ENCODE data around the gene UMAD1. TPM values are rescaled to one million over a fixed set of nuclear protein-coding genes. Genes with fewer than 3 reads are reported as not detected.

The UMAD1 gene
- total RNA-seq, 1 donor = 24.9 TPM

GRCh38 chr7:7764520-7765396 is 124.2 kb downstream of the UMAD1 start:
- TF ChIP-seq, protein P1, sequence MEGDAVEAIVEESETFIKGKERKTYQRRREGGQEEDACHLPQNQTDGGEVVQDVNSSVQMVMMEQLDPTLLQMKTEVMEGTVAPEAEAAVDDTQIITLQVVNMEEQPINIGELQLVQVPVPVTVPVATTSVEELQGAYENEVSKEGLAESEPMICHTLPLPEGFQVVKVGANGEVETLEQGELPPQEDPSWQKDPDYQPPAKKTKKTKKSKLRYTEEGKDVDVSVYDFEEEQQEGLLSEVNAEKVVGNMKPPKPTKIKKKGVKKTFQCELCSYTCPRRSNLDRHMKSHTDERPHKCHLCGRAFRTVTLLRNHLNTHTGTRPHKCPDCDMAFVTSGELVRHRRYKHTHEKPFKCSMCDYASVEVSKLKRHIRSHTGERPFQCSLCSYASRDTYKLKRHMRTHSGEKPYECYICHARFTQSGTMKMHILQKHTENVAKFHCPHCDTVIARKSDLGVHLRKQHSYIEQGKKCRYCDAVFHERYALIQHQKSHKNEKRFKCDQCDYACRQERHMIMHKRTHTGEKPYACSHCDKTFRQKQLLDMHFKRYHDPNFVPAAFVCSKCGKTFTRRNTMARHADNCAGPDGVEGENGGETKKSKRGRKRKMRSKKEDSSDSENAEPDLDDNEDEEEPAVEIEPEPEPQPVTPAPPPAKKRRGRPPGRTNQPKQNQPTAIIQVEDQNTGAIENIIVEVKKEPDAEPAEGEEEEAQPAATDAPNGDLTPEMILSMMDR (IDR thresholded peaks at IDR 0.05; ENCODE audit: insufficient read depth, low read length) = no peak

GRCh38 chr7:7765422-7765821 is 124.9 kb downstream of the UMAD1 start:
- no peak overlapping the region for H3K4me3 ChIP-seq (ENCODE audit: low read depth, low read length)
- DNase-seq (ENCODE audit: low read depth) = no peak
- TF ChIP-seq, protein P1 (IDR thresholded peaks at IDR 0.05; ENCODE audit: insufficient read depth, low read length) = no peak

More at GRCh38 chr7:7764520-7765396, 124.2 kb downstream of the UMAD1 start:
- no peak for DNase-seq (ENCODE audit: low read depth)
- no peak overlapping the region for H3K4me3 ChIP-seq (ENCODE audit: low read depth, low read length)

DNA sequence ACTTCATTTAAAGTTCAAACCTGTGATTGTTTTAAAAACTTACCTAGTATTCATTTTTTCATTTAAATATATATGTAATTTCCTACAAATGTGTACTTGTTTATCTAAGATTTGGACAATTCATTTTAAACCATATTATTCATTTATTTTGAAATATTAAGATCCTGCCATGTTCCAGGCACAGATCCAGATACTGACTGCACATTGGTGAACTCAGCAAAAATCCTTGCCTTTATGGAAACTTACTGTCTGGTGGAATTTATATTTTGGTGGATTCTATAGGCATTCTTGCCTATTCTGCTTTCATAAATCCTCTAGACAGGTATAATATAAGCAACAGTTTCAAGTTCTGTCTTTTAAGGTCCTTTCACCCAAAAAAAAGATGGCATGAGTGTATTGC is 126.1 kb downstream of the UMAD1 start:
- DNase-seq (ENCODE audit: low read depth) = peak; percentile 32
- TF ChIP-seq, protein P1 (IDR thresholded peaks at IDR 0.05; ENCODE audit: insufficient read depth, low read length) = no peak
- no peak overlapping the region for H3K4me3 ChIP-seq (ENCODE audit: low read depth, low read length)

DNA sequence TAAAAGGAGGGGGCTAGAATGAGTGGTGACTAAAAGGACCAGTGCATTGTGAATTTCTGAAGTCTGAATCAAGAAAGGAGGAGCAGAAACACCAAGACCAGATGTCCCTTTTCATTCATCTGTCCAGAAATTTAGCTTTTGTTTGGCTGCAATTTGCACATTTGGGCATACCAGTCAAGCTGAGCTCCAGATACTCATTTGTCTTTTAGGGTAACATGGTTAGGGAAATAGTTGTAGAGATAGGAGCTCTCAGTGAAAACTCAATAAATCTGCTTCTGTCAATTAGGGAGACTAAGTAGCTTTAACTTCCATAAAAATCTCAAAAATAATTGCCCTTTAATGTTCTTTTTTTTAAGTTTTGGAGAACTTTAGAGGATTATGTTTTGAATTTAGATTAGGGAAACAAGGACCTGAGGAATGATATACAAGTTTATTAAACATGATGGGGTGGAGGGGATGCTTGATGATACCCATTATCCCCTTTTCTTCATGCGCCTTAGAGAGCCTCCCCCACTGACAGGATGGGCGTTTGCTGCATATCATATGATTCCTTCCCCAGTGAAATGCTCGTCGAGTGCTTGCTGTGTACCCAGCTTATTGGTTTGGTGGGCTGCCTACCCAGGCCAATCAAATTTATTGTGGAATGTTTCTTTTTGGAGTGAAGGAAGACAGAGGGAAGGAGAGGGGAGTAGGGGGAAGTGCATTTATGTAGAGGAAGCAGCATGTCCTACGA is 128.6 kb downstream of the UMAD1 start:
- peak; percentile 33 for DNase-seq (ENCODE audit: low read depth)
- no peak overlapping the region for H3K4me3 ChIP-seq (ENCODE audit: low read depth, low read length)
- TF ChIP-seq, protein P1 (IDR thresholded peaks at IDR 0.05; ENCODE audit: insufficient read depth, low read length) = no peak

DNA sequence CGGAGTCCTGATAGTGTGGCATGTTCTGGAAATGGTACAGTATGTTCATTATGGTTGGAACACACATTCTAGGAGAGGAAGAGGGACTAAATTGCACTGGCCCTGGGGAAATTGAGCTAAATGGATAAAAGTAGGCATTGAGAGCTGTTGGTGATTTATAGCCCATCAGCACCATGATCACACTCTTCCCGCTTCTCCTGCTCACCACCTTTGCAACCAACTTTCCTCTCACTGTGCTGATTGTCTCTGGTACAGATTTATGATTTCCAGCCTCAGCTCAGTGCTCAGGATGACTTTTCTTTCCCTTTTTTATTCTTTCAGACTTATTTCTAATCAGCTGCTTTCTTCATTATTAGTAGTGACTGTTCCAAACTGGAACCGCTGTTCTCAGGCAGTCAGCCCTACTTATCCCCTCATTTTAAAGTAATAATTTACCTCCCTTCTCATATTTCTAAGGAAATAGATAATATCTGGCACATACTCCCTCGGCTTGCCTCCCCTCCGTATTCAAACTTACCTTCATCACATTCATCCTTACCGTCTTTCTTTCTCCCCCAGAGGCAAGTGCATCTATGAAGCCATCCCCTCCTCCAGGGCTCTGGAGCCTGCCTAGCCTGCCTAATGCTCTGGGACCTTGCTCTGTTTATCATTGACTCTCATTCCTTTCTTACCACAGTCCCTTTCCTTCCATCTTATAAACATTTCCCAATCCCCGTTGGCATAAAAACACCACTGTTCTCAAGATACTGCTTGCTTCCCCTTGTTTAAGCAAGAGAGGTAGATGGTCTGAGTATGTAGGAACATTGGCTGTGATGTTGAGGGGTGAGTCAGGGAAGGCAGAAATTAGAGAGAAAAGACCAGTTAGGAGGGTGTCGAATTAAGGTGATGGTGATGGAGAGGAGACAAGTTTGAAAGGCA is 129.4 kb downstream of the UMAD1 start:
- peak; percentile 54 for DNase-seq (ENCODE audit: low read depth)
- H3K4me3 ChIP-seq (ENCODE audit: low read depth, low read length) = no peak overlapping the region
- TF ChIP-seq, protein P1 (IDR thresholded peaks at IDR 0.05; ENCODE audit: insufficient read depth, low read length) = no peak

DNA sequence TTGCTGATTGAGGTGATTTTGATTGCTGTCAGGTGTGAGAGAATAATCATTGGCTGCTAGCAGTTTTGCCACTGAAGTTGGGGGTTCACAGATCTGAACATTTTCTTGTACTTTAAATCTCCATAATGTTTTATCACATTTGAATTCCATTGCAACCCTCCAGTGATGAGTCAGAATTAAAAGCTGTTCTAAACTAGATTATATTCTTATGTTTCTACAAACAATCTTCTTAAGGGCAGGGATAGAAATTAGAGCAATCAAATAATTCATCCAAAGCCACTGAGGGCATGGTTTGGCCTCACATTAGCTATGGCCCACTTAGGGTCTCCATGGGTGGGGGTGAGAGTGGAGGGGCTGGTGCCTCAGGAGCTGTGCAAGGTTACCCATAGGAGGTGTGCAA is 130.9 kb downstream of the UMAD1 start:
- no peak overlapping the region for H3K4me3 ChIP-seq (ENCODE audit: low read depth, low read length)
- TF ChIP-seq, protein P1 (IDR thresholded peaks at IDR 0.05; ENCODE audit: insufficient read depth, low read length) = no peak
- peak; percentile 23 for DNase-seq (ENCODE audit: low read depth)
